BLaER1 treated with 17β-estradiol and CSF1 and Interleukin-3, amounts not matched to agents 10 nM and 100 nM (cell line): ENCODE data around the gene MTIF3.

Source experiments
- H3K27ac ChIP-seq, 11 experiments: shearing (Covaris generic); formaldehyde crosslinking; 2 replicates each; pipeline ENCODE4 v1.8.1; 2022
- H3K27me3 ChIP-seq, 11 experiments: shearing (Covaris generic); formaldehyde crosslinking; 2 replicates each; pipeline ENCODE4 v1.8.1; 2022
- H3K36me3 ChIP-seq, 11 experiments: shearing (Covaris generic); formaldehyde crosslinking; 2 replicates each; pipeline ENCODE4 v1.8.1; 2022
- H3K4me1 ChIP-seq, 10 experiments: shearing (Covaris generic); formaldehyde crosslinking; 2 replicates each; pipeline ENCODE4 v1.8.1; 2022
- H3K4me2 ChIP-seq, 11 experiments: shearing (Covaris generic); formaldehyde crosslinking; 2 replicates each; pipeline ENCODE4 v1.8.1; 2022
- H3K4me3 ChIP-seq, 10 experiments: shearing (Covaris generic); formaldehyde crosslinking; 2 replicates each; pipeline ENCODE4 v1.8.1; 2022
- H3K9ac ChIP-seq, 11 experiments: shearing (Covaris generic); formaldehyde crosslinking; 2 replicates each; pipeline ENCODE4 v1.8.1; 2022
- H3K9me3 ChIP-seq, 11 experiments: shearing (Covaris generic); formaldehyde crosslinking; replicated peaks in 1 of 11; 2 replicates each; pipeline ENCODE4 v1.8.1; 2022
- H4K20me1 ChIP-seq, 11 experiments: shearing (Covaris generic); formaldehyde crosslinking; 2 replicates each; pipeline ENCODE4 v1.8.1; 2022
- Cebpa-rat ChIP-seq, 11 experiments: shearing (Covaris generic); IDR thresholded peaks; 2 replicates each; pipeline ENCODE4 v1.8.1; 2022

Gene MTIF3, protein sequence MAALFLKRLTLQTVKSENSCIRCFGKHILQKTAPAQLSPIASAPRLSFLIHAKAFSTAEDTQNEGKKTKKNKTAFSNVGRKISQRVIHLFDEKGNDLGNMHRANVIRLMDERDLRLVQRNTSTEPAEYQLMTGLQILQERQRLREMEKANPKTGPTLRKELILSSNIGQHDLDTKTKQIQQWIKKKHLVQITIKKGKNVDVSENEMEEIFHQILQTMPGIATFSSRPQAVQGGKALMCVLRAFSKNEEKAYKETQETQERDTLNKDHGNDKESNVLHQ

DNA sequence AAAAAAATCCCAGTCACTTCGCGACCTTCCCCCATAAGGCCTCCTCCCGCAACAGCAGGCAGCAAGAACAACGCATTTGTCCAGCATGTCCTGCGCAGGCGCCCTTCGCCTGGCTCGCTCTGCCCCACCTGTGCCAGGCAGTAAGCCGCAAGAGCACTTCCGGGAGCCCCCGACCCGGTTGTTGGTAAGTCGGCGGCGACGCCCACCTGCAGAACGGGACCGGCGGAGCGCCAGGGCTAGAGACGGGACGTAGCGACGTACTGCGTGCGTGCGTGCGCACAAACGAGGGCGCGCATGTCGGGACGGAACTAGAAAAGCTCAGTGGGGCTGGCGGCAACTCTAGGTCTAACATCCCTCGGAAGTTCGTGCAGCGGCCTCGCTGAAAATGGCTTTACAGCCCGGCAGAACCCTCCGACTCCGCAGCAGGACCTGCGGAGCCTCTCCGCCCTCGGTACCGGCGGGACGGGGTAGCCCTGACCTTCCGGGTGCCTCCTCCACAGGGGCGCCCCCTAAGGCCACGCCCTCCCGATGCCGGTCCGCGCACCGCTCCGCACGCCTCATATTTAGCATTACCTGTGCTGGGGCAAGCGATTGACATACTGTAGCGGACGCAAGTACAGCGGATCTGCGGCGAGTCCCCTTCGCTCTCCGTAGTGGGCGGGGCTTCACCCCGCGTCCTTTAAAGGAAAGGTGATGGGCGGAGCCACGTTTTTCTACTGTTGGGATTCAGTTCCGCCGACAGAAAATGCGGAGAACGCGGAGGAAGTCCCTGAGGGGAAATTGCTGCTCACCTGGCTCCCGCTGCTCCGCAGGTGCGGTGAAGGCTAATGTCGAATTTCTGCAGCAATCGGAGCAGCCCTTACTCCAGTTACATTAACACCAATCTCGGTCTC is at the start of gene MTIF3:
Gene MTIF3, minus strand, starts transcription at position 629 of the 893 bp plus-strand sequence. CDS start 10,116 bp downstream, outside the sequence.
- peak within 1 kb of the TSS; percentile 91 to 98 (median 96) for H3K27ac ChIP-seq

DNA sequence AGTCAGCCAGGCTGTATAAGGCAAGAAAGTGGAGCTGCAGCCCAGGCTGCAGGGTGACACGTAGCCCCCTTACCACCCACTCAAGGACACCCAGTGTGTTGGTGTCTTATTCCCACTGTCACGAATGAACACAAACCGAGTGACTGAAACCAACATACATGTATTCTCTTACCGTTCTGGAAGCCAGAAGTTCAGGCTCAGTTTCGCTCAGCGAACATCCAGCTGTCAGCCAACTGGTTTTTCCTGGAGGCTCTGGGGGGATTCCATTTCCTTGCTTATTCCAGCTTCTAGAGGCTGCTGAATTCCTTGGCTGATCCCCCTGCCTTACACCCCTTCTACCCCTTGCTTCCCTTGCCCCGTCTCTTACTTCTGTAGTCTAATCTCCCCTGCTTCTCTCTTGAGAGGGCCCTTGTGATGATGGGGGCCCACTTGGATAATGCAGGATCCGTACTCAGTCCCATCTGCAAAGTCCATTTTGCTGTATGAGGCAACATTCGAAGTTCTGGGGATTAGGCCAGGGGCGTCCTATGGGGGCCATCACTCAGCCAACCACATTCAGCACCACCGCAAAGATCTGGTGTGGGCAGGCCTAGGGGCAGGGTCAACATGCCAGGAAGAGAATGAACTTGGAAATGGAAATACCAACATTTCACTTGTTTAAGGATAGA is 47.3 kb upstream of the MTIF3 start:
- peak overlapping the region in 1 of 11 experiments; percentile 45; a peak in 2 of 22 replicates for H3K4me2 ChIP-seq
- peaks cover 0 to 9% (median 4%) of the 10 kb centered on the region in 10 experiments; a peak in 7 of 20 replicates for H3K4me1 ChIP-seq
- H3K36me3 ChIP-seq, result no peaks in the 10 kb centered on the region
- H3K4me3 ChIP-seq, result no peak overlapping the region
- no peaks in the 10 kb centered on the region for H3K27me3 ChIP-seq
- no peaks in the 10 kb centered on the region; a peak in 1 of 22 replicates for H3K9me3 ChIP-seq
- no peaks in the 10 kb centered on the region for H4K20me1 ChIP-seq
- no peak overlapping the region for H3K27ac ChIP-seq
- H3K9ac ChIP-seq, result no peak overlapping the region
- no peak for TF ChIP-seq Cebpa-rat (IDR thresholded peaks at IDR 0.05)

More for the DNA sequence above, at the start of gene MTIF3:
- Histone ChIP-seq H3K27me3 (no peaks in the 10 kb centered on the region), H4K20me1 (peaks cover 0 to 14% (median 0%) of the 10 kb centered on the region in 11 experiments; a peak in 4 of 22 replicates), H3K4me1 (peaks cover 49 to 68% (median 60%) of the 10 kb centered on the region in 10 experiments), H3K36me3 (peaks cover 0 to 7% (median 0%) of the 10 kb centered on the region in 11 experiments; a peak in 5 of 22 replicates), H3K4me3 (peak within 1 kb of the TSS; percentile 72 to 90 (median 83)), H3K4me2 (peak within 1 kb of the TSS; percentile 87 to 97 (median 94)), H3K9ac (peak within 1 kb of the TSS; percentile 90 to 97 (median 94)), H3K9me3 (no peaks in the 10 kb centered on the region)
- TF ChIP-seq Cebpa-rat (IDR thresholded peaks at IDR 0.05), result no peak

DNA sequence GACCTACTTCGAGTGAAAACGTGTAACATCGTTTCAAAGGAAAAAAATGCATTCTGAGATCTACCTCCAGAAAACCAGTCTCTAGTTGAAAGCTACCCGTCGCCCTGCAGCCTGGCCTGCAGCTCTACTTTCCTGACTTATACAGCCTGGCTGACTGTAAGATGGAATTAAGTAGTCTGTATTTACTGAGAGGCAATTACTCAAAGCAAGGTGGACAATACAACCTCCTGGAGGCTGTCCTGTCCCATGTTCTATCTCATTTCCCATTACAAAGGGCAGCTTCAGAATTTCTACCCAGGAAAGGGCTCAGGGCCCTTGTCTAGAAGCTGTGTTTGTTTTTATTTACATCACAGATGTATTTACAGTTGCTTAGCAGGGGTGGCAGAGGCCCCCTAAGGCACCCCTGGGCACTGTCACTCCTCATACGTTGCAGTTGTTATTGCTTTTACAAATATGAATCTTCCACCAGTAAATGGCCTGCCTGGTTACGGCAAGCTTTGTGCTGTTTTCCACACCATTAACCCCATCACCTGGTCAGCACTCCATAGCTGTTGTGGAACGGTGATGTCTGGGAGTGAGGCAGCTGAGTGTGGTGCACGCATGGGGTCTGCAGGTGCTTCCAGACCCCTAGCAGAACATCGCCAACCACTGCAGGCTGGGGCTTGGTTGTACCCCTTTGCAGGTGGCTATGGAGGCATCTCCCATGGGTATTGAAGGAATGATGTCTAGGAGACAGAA is 46.3 kb upstream of the MTIF3 start:
- no peaks in the 10 kb centered on the region for H3K36me3 ChIP-seq
- peak overlapping the region in 6 of 11 experiments; percentile 10 to 45 (median 26); a peak in 5 of 22 replicates for H3K4me2 ChIP-seq
- no peak overlapping the region for H3K27ac ChIP-seq
- no peak for TF ChIP-seq Cebpa-rat (IDR thresholded peaks at IDR 0.05)
- H4K20me1 ChIP-seq, result no peaks in the 10 kb centered on the region
- no peaks in the 10 kb centered on the region for H3K27me3 ChIP-seq
- no peak overlapping the region for H3K4me3 ChIP-seq
- peaks cover 0 to 9% (median 4%) of the 10 kb centered on the region in 10 experiments; a peak in 7 of 20 replicates for H3K4me1 ChIP-seq
- no peaks in the 10 kb centered on the region; a peak in 1 of 22 replicates for H3K9me3 ChIP-seq
- no peak overlapping the region for H3K9ac ChIP-seq

DNA sequence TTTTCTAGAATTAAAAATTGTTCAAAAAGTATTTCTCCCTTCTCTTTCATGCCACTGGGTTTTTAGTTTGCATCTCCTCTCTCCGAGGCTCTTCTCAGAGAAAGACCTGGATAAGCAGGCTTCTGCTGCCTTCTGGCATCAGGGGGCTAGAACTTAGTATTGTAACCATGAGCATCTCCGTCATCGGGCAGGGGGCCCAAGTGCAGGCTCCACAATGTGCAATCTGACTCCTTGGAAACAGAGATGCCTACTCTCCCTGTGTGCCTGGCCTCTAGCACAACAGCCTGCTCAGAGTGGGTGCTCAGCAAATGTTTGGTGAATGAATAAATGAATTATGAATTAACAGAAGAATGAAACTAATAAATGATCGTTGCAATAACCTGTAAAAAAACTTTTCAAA is 45.6 kb upstream of the MTIF3 start:
- Histone ChIP-seq H3K27me3 (no peaks in the 10 kb centered on the region), H3K9ac (no peak overlapping the region), H3K4me2 (no peak overlapping the region), H4K20me1 (no peaks in the 10 kb centered on the region), H3K27ac (no peak overlapping the region), H3K9me3 (no peaks in the 10 kb centered on the region; a peak in 1 of 22 replicates), H3K4me1 (peaks cover 0 to 9% (median 4%) of the 10 kb centered on the region in 10 experiments; a peak in 7 of 20 replicates), H3K36me3 (no peaks in the 10 kb centered on the region), H3K4me3 (no peak overlapping the region)
- TF ChIP-seq Cebpa-rat (IDR thresholded peaks at IDR 0.05), result no peak

DNA sequence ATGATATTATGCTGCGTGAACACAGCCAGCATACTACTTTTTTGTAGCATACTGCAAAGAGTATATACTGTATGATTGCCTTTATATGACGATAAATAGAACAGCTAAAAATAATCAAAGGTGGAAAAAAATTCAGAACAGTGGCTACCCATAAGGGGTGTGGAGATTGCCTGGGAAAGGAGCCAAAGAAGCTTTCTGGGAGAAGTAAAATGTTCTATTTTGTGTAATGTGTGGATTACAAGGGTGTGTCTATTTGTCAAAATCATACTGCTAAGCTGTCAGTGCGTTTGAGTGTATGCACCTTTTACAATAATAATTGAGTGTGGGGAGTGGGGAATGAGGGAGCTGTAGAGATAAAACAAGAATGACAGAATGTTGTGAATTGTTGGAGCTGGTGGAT is 45.2 kb upstream of the MTIF3 start:
- no peaks in the 10 kb centered on the region; a peak in 1 of 22 replicates for H3K9me3 ChIP-seq
- no peak overlapping the region for H3K4me2 ChIP-seq
- no peak overlapping the region for H3K9ac ChIP-seq
- H4K20me1 ChIP-seq, result no peaks in the 10 kb centered on the region
- no peak for TF ChIP-seq Cebpa-rat (IDR thresholded peaks at IDR 0.05)
- no peaks in the 10 kb centered on the region for H3K36me3 ChIP-seq
- no peak overlapping the region for H3K27ac ChIP-seq
- no peak overlapping the region for H3K4me3 ChIP-seq
- peaks cover 0 to 9% (median 4%) of the 10 kb centered on the region in 10 experiments; a peak in 7 of 20 replicates for H3K4me1 ChIP-seq
- no peaks in the 10 kb centered on the region for H3K27me3 ChIP-seq

DNA sequence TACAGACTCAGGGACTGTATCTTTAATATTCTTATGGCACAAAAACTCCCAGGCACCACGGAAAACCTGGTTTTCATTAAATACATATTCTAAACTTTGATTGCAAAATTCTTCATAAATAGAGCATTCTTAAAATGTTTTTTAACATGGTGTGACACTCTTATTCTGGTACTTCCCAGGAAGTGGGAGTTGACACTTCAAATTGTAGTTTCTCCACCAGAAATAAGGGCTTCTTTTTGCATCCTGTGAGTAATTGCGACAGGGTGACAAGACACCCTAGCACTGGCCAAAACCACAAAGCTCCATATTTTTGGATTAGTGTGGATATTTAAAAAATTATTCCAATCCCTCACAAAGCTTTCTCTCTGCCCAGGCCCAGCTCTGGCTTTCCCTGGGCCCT is 43.6 kb upstream of the MTIF3 start:
- Histone ChIP-seq H4K20me1 (no peaks in the 10 kb centered on the region), H3K4me2 (no peak overlapping the region), H3K4me1 (peaks cover 0 to 9% (median 4%) of the 10 kb centered on the region in 10 experiments; a peak in 7 of 20 replicates), H3K9ac (no peak overlapping the region), H3K9me3 (no peaks in the 10 kb centered on the region; a peak in 1 of 22 replicates), H3K27me3 (no peaks in the 10 kb centered on the region), H3K27ac (no peak overlapping the region), H3K36me3 (no peaks in the 10 kb centered on the region), H3K4me3 (no peak overlapping the region)
- no peak for TF ChIP-seq Cebpa-rat (IDR thresholded peaks at IDR 0.05)

DNA sequence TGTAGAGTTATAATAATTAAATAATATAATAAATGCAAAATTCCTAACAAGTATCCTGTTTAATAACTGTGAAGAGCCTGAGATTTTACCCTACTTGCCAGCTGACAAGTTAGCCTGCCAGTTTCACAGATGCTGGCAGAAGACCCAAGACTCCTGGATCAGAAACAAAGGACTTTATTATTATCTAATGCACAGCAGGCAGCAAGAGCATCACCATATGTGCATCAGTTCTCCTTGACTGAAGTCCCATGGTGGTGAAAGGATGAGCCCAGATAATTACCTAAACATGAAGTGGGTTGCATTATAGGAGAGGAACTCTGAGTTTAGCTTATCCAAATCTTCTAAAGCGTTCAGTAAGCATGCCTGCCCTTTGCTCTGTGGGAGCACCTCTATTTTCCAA is 39.1 kb upstream of the MTIF3 start:
- Histone ChIP-seq H3K9me3 (no peaks in the 10 kb centered on the region; a peak in 1 of 22 replicates), H3K27ac (no peak overlapping the region), H3K4me1 (no peaks in the 10 kb centered on the region), H3K4me3 (no peak overlapping the region), H4K20me1 (no peaks in the 10 kb centered on the region), H3K4me2 (no peak overlapping the region), H3K9ac (no peak overlapping the region), H3K27me3 (no peaks in the 10 kb centered on the region), H3K36me3 (no peaks in the 10 kb centered on the region)
- no peak for TF ChIP-seq Cebpa-rat (IDR thresholded peaks at IDR 0.05)

DNA sequence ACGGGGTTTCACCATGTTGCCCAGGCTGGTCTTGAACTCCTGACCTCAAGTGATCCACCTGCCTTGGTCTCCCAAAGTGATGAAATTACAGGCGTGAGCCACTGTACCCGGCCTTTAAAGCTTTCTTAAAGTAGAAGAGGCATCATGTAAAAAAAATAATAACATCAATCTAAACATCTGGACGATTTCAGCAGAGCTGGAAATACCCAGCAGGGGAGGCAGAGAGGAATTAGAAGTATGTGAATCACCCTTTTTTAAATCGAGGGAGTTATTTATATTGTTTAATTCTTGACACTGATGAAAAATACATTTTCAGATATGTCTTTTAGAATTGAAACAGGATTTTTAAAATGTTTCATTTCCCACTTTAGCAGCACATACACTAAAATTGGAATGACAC is 37.4 kb upstream of the MTIF3 start:
- H3K4me2 ChIP-seq, result no peak overlapping the region
- peaks cover 0 to 14% (median 4%) of the 10 kb centered on the region in 10 experiments; a peak in 9 of 20 replicates for H3K4me1 ChIP-seq
- H4K20me1 ChIP-seq, result no peaks in the 10 kb centered on the region
- peaks cover 0 to 8% (median 0%) of the 10 kb centered on the region in 11 experiments; a peak in 5 of 22 replicates for H3K9me3 ChIP-seq
- H3K9ac ChIP-seq, result no peak overlapping the region
- H3K4me3 ChIP-seq, result no peak overlapping the region
- H3K27me3 ChIP-seq, result no peaks in the 10 kb centered on the region
- H3K27ac ChIP-seq, result no peak overlapping the region
- TF ChIP-seq Cebpa-rat (IDR thresholded peaks at IDR 0.05), result no peak
- H3K36me3 ChIP-seq, result no peaks in the 10 kb centered on the region
